Measurements from ENCODE around the gene THAP4.
"Not testable (repeated sequence)": the region's sequence is repeated elsewhere in the genome, so short reads cannot be mapped to it uniquely, and the experiment has no call there.

Gene THAP4

GRCh38 chr2:241595600-241596140 is 41.3 kb downstream of the THAP4 start:
- no peak overlapping the region for H2AFZ ChIP-seq (ENCODE audit: low read depth, low read length, severe bottlenecking)
- no peaks in the 10 kb centered on the region for H3K9me3 ChIP-seq (ENCODE audit: insufficient read depth, low read length)
- no peaks in the 10 kb centered on the region for H3K27me3 ChIP-seq (ENCODE audit: low read length)
- no peak overlapping the region for H3K4me2 ChIP-seq (ENCODE audit: low read depth, low read length, poor library complexity, severe bottlenecking)
- H3K9ac ChIP-seq (ENCODE audit: low read length): no peak overlapping the region
- TF ChIP-seq, protein P1, sequence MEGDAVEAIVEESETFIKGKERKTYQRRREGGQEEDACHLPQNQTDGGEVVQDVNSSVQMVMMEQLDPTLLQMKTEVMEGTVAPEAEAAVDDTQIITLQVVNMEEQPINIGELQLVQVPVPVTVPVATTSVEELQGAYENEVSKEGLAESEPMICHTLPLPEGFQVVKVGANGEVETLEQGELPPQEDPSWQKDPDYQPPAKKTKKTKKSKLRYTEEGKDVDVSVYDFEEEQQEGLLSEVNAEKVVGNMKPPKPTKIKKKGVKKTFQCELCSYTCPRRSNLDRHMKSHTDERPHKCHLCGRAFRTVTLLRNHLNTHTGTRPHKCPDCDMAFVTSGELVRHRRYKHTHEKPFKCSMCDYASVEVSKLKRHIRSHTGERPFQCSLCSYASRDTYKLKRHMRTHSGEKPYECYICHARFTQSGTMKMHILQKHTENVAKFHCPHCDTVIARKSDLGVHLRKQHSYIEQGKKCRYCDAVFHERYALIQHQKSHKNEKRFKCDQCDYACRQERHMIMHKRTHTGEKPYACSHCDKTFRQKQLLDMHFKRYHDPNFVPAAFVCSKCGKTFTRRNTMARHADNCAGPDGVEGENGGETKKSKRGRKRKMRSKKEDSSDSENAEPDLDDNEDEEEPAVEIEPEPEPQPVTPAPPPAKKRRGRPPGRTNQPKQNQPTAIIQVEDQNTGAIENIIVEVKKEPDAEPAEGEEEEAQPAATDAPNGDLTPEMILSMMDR (IDR thresholded peaks at IDR 0.05; ENCODE audit: insufficient read depth, low read length, poor library complexity, severe bottlenecking): no peak
- no peak for TF ChIP-seq EZH2phosphoT487 (conservative IDR thresholded peaks at IDR 0.05; ENCODE audit: low read length)
- H3K79me2 ChIP-seq (ENCODE audit: insufficient read depth, low read length): no peaks in the 10 kb centered on the region
- H3K36me3 ChIP-seq (ENCODE audit: low read length): no peaks in the 10 kb centered on the region; the same call in 1 of the 2 replicates
- H3K27ac ChIP-seq (ENCODE audit: low read depth, low read length): no peak overlapping the region
- H3K9me2 ChIP-seq (replicated peaks; ENCODE audit: insufficient read depth, low read length): no peaks in the 10 kb centered on the region
- H3K4me3 ChIP-seq (ENCODE audit: insufficient read depth, low read length, poor library complexity, severe bottlenecking): no peak overlapping the region
- H3F3A ChIP-seq (ENCODE audit: insufficient read depth): no peaks in the 10 kb centered on the region; the same call in 1 of the 2 replicates
- no peaks in the 10 kb centered on the region for H4K20me1 ChIP-seq (ENCODE audit: low read depth, low read length)

- H3K9ac ChIP-seq (ENCODE audit: low read length): no peak overlapping the region
- H3K9me3 ChIP-seq (ENCODE audit: insufficient read depth, low read length): 0 out of 2 replicates have a peak, but pooled peaks cover under 1% of the 10 kb centered on the region
- H3K27ac ChIP-seq (ENCODE audit: low read depth, low read length): no peak overlapping the region
- no peaks in the 10 kb centered on the region; the same call in 1 of the 2 replicates for H3F3A ChIP-seq (ENCODE audit: insufficient read depth)
- H3K4me3 ChIP-seq (ENCODE audit: insufficient read depth, low read length, poor library complexity, severe bottlenecking): no peak overlapping the region
- no peak overlapping the region for H3K4me2 ChIP-seq (ENCODE audit: low read depth, low read length, poor library complexity, severe bottlenecking)
- no peaks in the 10 kb centered on the region for H3K27me3 ChIP-seq (ENCODE audit: low read length)
- H3K36me3 ChIP-seq (ENCODE audit: low read length): peaks cover 2% of the 10 kb centered on the region; the same call in 1 of the 2 replicates
- no peaks in the 10 kb centered on the region for H3K79me2 ChIP-seq (ENCODE audit: insufficient read depth, low read length)
- H4K20me1 ChIP-seq (ENCODE audit: low read depth, low read length): no peaks in the 10 kb centered on the region
- H3K9me2 ChIP-seq (replicated peaks; ENCODE audit: insufficient read depth, low read length): no peaks in the 10 kb centered on the region
- TF ChIP-seq, protein P1 (IDR thresholded peaks at IDR 0.05; ENCODE audit: insufficient read depth, low read length, poor library complexity, severe bottlenecking): no peak
- no peak for TF ChIP-seq EZH2phosphoT487 (conservative IDR thresholded peaks at IDR 0.05; ENCODE audit: low read length)
- no peak overlapping the region for H2AFZ ChIP-seq (ENCODE audit: low read depth, low read length, severe bottlenecking)
These were observed 43.7 kb downstream of the THAP4 start for GRCh38 chr2:241593271-241593670.

DNA sequence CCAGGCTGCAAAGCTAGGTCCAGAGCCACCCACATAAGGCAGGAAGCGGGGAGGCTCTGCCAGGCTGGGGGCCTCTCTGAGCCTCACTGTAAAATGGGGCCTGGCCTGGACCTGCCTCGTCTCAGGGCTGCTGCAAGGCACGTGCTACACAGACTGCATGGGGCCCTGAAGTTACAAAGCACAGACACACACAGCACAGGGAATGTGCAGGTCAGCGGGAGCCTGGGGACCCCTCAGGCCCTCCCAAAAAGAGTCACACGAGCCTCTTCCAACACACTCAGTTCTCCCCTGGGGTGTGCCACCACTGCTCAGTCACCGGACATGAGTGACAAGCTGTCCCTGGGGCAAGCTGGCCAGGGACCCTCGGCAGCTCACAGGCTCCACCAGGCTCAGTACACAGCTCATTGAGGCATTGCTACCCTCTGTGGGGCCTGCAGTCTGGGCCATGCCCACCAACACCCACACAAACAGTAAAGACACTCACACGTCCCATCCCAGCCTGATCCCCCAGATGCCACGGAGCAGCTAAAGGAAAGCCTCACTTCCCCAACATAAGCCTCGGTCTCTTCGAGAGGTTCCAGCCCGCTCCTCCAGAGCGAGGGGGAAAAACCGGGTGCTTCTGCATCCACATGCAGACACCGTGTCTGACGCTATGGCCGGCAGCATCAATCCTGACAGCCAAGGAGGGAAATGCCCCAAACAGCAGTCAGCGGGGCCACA is 44.7 kb downstream of the THAP4 start:
- H2AFZ ChIP-seq (ENCODE audit: low read depth, low read length, severe bottlenecking): no peak overlapping the region
- H3K9me2 ChIP-seq (replicated peaks; ENCODE audit: insufficient read depth, low read length): no peaks in the 10 kb centered on the region
- H3K4me3 ChIP-seq (ENCODE audit: insufficient read depth, low read length, poor library complexity, severe bottlenecking): no peak overlapping the region
- H4K20me1 ChIP-seq (ENCODE audit: low read depth, low read length): no peaks in the 10 kb centered on the region
- no peak for TF ChIP-seq EZH2phosphoT487 (conservative IDR thresholded peaks at IDR 0.05; ENCODE audit: low read length)
- TF ChIP-seq, protein P1 (IDR thresholded peaks at IDR 0.05; ENCODE audit: insufficient read depth, low read length, poor library complexity, severe bottlenecking): no peak
- peaks cover 10% of the 10 kb centered on the region; the same call in 1 of the 2 replicates for H3K36me3 ChIP-seq (ENCODE audit: low read length)
- no peak overlapping the region for H3K27ac ChIP-seq (ENCODE audit: low read depth, low read length)
- no peak overlapping the region for H3K4me2 ChIP-seq (ENCODE audit: low read depth, low read length, poor library complexity, severe bottlenecking)
- no peaks in the 10 kb centered on the region for H3K79me2 ChIP-seq (ENCODE audit: insufficient read depth, low read length)
- no peaks in the 10 kb centered on the region for H3F3A ChIP-seq (ENCODE audit: insufficient read depth)
- H3K9ac ChIP-seq (ENCODE audit: low read length): no peak overlapping the region
- H3K9me3 ChIP-seq (ENCODE audit: insufficient read depth, low read length): peaks cover 9% of the 10 kb centered on the region; the same call in 1 of the 2 replicates
- H3K27me3 ChIP-seq (ENCODE audit: low read length): no peaks in the 10 kb centered on the region

DNA sequence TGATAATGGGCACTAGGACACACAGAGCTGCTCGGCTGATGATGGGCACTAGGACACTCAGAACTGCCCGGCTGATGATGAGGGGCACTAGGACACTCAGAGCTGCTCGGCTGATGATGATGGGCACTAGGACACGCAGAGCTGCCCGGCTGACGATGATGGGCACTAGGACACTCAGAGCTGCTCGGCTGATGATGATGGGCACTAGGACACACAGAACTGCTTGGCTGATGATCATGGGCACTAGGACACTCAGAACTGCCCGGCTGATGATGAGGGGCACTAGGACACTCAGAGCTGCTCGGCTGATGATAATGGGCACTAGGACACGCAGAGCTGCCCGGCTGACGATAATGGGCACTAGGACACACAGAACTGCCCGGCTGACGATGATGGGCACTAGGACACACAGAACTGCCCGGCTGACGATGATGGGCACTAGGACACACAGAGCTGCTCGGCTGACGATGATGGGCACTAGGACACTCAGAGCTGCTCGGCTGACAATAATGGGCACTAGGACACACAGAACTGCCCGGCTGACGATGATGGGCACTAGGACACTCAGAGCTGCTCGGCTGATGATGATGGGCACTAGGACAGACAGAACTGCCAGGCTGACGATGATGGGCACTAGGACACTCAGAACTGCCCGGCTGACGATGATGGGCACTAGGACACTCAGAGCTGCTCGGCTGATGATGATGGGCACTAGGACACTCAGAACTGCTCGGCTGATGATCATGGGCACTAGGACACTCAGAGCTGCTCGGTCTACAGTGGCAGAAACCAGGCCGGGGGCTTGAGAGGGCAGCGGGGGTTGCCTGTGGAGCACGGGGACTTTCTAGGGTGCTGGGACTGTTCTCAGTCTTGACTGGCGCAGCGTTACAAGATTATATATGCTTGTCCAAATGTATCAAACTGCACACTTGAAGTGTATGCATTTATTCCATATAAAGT is 46.2 kb downstream of the THAP4 start:
- Histone ChIP-seq H3K36me3 (ENCODE audit: low read length) (peaks cover 22% of the 10 kb centered on the region), H3K9me3 (ENCODE audit: insufficient read depth, low read length) (peaks cover 20% of the 10 kb centered on the region; the same call in 1 of the 2 replicates)
- not testable (repeated sequence) for H3F3A ChIP-seq (ENCODE audit: insufficient read depth); H3K4me3 ChIP-seq (ENCODE audit: insufficient read depth, low read length, poor library complexity, severe bottlenecking); H3K27me3 ChIP-seq (ENCODE audit: low read length); H4K20me1 ChIP-seq (ENCODE audit: low read depth, low read length); H3K9ac ChIP-seq (ENCODE audit: low read length); H3K9me2 ChIP-seq (replicated peaks; ENCODE audit: insufficient read depth, low read length); H2AFZ ChIP-seq (ENCODE audit: low read depth, low read length, severe bottlenecking); H3K4me2 ChIP-seq (ENCODE audit: low read depth, low read length, poor library complexity, severe bottlenecking); H3K79me2 ChIP-seq (ENCODE audit: insufficient read depth, low read length); H3K27ac ChIP-seq (ENCODE audit: low read depth, low read length)

- not testable (repeated sequence) for H3K4me2 ChIP-seq (ENCODE audit: low read depth, low read length, poor library complexity, severe bottlenecking); H2AFZ ChIP-seq (ENCODE audit: low read depth, low read length, severe bottlenecking); H3K9ac ChIP-seq (ENCODE audit: low read length); H3F3A ChIP-seq (ENCODE audit: insufficient read depth); H3K27ac ChIP-seq (ENCODE audit: low read depth, low read length); H4K20me1 ChIP-seq (ENCODE audit: low read depth, low read length); H3K27me3 ChIP-seq (ENCODE audit: low read length); H3K4me3 ChIP-seq (ENCODE audit: insufficient read depth, low read length, poor library complexity, severe bottlenecking); H3K79me2 ChIP-seq (ENCODE audit: insufficient read depth, low read length); H3K9me2 ChIP-seq (replicated peaks; ENCODE audit: insufficient read depth, low read length)
- peaks cover 22% of the 10 kb centered on the region for H3K36me3 ChIP-seq (ENCODE audit: low read length)
- H3K9me3 ChIP-seq (ENCODE audit: insufficient read depth, low read length): peaks cover 20% of the 10 kb centered on the region; the same call in 1 of the 2 replicates
These were observed 47.1 kb downstream of the THAP4 start for GRCh38 chr2:241589863-241590262.

Data from SU-DHL-6 (cell line).